Activated CD8-positive, alpha-beta T cell treated with anti-CD3 and anti-CD28 coated beads, Interleukin-2, amount 10 ng/mL, durations not matched to agents 7 days and 5 days (primary cell): ENCODE results near the gene NFE2L1. TPM values are rescaled to one million over a fixed set of nuclear protein-coding genes. Genes with fewer than 3 reads are reported as not detected.

Source experiments
- ATAC-seq: fragments of 150-1000 bp; cut with Tn5 transposase; one replicate; pipeline ENCODE4 v1.10.0; 2021; ENCODE audit warnings: moderate library complexity
- CTCF ChIA-PET: fragments of 350-600 bp; sonication (Branson Sonifier 250); formaldehyde crosslinking; loops from one replicate; lab custom pipeline; 2021; ENCODE audit warnings: antibody characterized with exemption; lab: Charles Lee
- POLR2A ChIA-PET: fragments of 350-600 bp; sonication (Branson Sonifier 250); formaldehyde crosslinking; loops from one replicate; lab custom pipeline; 2021; ENCODE audit warnings: antibody characterized with exemption; lab: Charles Lee
- DNase-seq: peaks from one replicate; pipeline ENCODE4 v3.0.0-alpha.2; 2020
- H3K27ac Mint-ChIP-seq: one replicate; pipeline ENCODE4 v1.8.0; 2021; ENCODE audit warnings: mild to moderate bottlenecking, mixed read lengths
- H3K27me3 Mint-ChIP-seq: one replicate; pipeline ENCODE4 v1.8.0; 2021; ENCODE audit warnings: low read depth, mixed read lengths
- H3K36me3 Mint-ChIP-seq: one replicate; pipeline ENCODE4 v1.8.0; 2021; ENCODE audit warnings: low read depth, mixed read lengths
- H3K4me1 Mint-ChIP-seq: one replicate; pipeline ENCODE4 v1.8.0; 2021; ENCODE audit warnings: low read depth, mixed read lengths
- H3K4me3 Mint-ChIP-seq: one replicate; pipeline ENCODE4 v1.8.0; 2021; ENCODE audit warnings: mild to moderate bottlenecking, mixed read lengths
- H3K9me3 Mint-ChIP-seq: one replicate; pipeline ENCODE4 v1.8.0; 2022; ENCODE audit warnings: mixed read lengths; ENCODE audit not compliant: insufficient read depth
- total RNA-seq, 2 experiments: library from RNA; stranded (reverse); gene quantifications; one replicate each; pipeline ENCODE4 v1.2.3, GENCODE V29; 2021

The NFE2L1 gene
- total RNA-seq, 2 experiments from 2014 or later = 44.1 to 50.7 TPM

- peaks cover 54% of the 10 kb centered on the region for H3K36me3 Mint-ChIP-seq
- ChIA-PET CTCF (interaction anchor here (5.2 to 10.9 kb wide), 2 partner anchors 24 to 26 kb away, joined by 44 to 113 read pairs; no protein-coding TSS in a partner anchor), POLR2A (no interaction called here)
- H3K9me3 Mint-ChIP-seq = no peaks in the 10 kb centered on the region
- peaks cover 72% of the 10 kb centered on the region for H3K4me1 Mint-ChIP-seq
- no peaks in the 10 kb centered on the region for H3K27me3 Mint-ChIP-seq
- ATAC-seq = no peak
- H3K4me3 Mint-ChIP-seq = no peak overlapping the region
- no peak for DNase-seq
- H3K27ac Mint-ChIP-seq = peak overlapping the region; percentile 70
Measured at GRCh38 chr17:48051283-48051682, 3.1 kb downstream of the NFE2L1 start.

GRCh38 chr17:48051706-48052486 lies 3.7 kb downstream of the NFE2L1 start:
- ATAC-seq = no peak
- peaks cover 57% of the 10 kb centered on the region for H3K36me3 Mint-ChIP-seq
- POLR2A ChIA-PET = no interaction called here

GRCh38 chr17:48052956-48053757 lies 5.0 kb downstream of the NFE2L1 start:
- ChIA-PET CTCF (interaction anchor here (0.9 to 1.8 kb wide), 4 partner anchors 17 to 104 kb away, joined by 3 to 11 read pairs (median 4); no protein-coding TSS in a partner anchor), POLR2A (no interaction called here)
- ATAC-seq = no peak
- Mint-ChIP-seq H3K27me3 (no peaks in the 10 kb centered on the region), H3K9me3 (no peaks in the 10 kb centered on the region), H3K36me3 (peaks cover 69% of the 10 kb centered on the region), H3K4me1 (peaks cover 68% of the 10 kb centered on the region), H3K27ac (peak overlapping the region; percentile 9), H3K4me3 (no peak overlapping the region)
- no peak for DNase-seq

More at GRCh38 chr17:48051706-48052486, 3.7 kb downstream of the NFE2L1 start:
- DNase-seq = no peak
- no peaks in the 10 kb centered on the region for H3K9me3 Mint-ChIP-seq
- peak overlapping the region; percentile 54 for H3K27ac Mint-ChIP-seq
- CTCF ChIA-PET = interaction anchor here (0.6 to 1.8 kb wide), 6 partner anchors 16 to 211 kb away, joined by 3 to 11 read pairs (median 3); partner anchors contain the start of gene SCRN2
- H3K4me3 Mint-ChIP-seq = no peak overlapping the region
- peaks cover 69% of the 10 kb centered on the region for H3K4me1 Mint-ChIP-seq
- no peaks in the 10 kb centered on the region for H3K27me3 Mint-ChIP-seq

DNA sequence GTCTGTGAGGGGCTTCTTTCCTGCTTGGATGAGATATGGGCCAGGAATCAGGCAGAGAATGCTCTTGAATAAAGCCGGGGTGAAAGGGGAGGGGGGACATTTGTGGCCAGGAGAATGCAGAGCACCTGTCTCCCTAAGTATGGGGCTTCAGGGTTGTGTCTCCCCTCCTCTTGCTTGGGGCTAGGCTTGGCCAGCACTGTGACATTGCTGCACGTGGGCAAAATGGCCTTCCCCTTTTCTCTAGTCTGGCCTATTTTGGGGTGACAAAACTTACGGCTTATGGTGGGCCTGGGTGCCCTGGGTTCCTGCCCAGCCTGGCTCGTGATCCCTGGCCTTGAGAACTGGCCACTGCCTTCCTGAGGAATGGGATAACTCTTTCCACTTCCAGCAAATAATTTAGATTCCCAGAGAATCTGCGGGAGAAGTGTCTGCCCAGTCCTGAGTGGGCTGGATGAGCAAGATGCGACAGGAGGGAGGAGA lies 5.6 kb downstream of the NFE2L1 start:
- H3K9me3 Mint-ChIP-seq = no peaks in the 10 kb centered on the region
- ChIA-PET CTCF (interaction anchor here (0.8 kb wide), 1 partner anchor 26 kb away, joined by 3 read pairs; no protein-coding TSS in a partner anchor), POLR2A (no interaction called here)
- no peaks in the 10 kb centered on the region for H3K27me3 Mint-ChIP-seq
- ATAC-seq = no peak
- H3K4me3 Mint-ChIP-seq = no peak overlapping the region
- H3K27ac Mint-ChIP-seq = peak overlapping the region; percentile 9
- H3K36me3 Mint-ChIP-seq = peaks cover 74% of the 10 kb centered on the region
- DNase-seq = no peak
- peaks cover 68% of the 10 kb centered on the region for H3K4me1 Mint-ChIP-seq

- H3K4me1 Mint-ChIP-seq = peaks cover 62% of the 10 kb centered on the region
- peaks cover 79% of the 10 kb centered on the region for H3K36me3 Mint-ChIP-seq
- ChIA-PET CTCF (interaction anchor here (0.8 to 2.7 kb wide), 5 partner anchors 12 to 28 kb away, joined by 3 to 15 read pairs (median 3); no protein-coding TSS in a partner anchor), POLR2A (no interaction called here)
- H3K27ac Mint-ChIP-seq = peak overlapping the region; percentile 74
- H3K9me3 Mint-ChIP-seq = no peaks in the 10 kb centered on the region
- no peak for DNase-seq
- H3K4me3 Mint-ChIP-seq = no peak overlapping the region
- ATAC-seq = no peak
- H3K27me3 Mint-ChIP-seq = no peaks in the 10 kb centered on the region
Measured at GRCh38 chr17:48054238-48055185, 6.4 kb downstream of the NFE2L1 start.

- CTCF ChIA-PET = interaction anchor here (1.1 to 2.7 kb wide), 6 partner anchors 11 to 30 kb away, joined by 3 to 15 read pairs (median 4); no protein-coding TSS in a partner anchor
- Mint-ChIP-seq H3K4me1 (peaks cover 50% of the 10 kb centered on the region), H3K4me3 (no peak overlapping the region), H3K27me3 (no peaks in the 10 kb centered on the region), H3K9me3 (no peaks in the 10 kb centered on the region), H3K36me3 (peaks cover 81% of the 10 kb centered on the region), H3K27ac (peak overlapping the region; percentile 74)
- DNase-seq (no peak), ATAC-seq (no peak)
- POLR2A ChIA-PET = interaction anchor here (1.2 kb wide), 1 partner anchor 8 kb away, joined by 5 read pairs; no protein-coding TSS in a partner anchor
Measured at GRCh38 chr17:48055531-48056245, 7.5 kb downstream of the NFE2L1 start.

DNA sequence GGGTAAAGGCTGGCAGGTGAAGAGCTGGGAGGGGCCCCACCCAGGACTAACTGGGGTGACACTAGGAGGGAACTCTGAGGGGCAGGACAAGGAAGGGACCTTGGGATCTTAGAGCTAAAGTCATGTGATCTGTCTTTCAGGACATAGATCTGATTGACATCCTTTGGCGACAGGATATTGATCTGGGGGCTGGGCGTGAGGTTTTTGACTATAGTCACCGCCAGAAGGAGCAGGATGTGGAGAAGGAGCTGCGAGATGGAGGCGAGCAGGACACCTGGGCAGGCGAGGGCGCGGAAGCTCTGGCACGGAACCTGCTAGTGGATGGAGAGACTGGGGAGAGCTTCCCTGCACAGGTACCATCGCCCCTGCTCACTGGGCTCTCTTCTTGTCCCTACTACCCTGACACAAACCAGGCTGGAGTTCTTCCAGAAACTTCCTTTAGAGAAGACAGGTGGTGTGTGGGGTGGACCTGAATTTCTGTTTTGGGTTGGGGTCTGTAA lies 8.1 kb downstream of the NFE2L1 start:
- POLR2A ChIA-PET = interaction anchor here (1.2 kb wide), 1 partner anchor 9 kb away, joined by 5 read pairs; no protein-coding TSS in a partner anchor
- Mint-ChIP-seq H3K9me3 (no peaks in the 10 kb centered on the region), H3K27me3 (no peaks in the 10 kb centered on the region), H3K36me3 (peaks cover 79% of the 10 kb centered on the region), H3K4me1 (peaks cover 44% of the 10 kb centered on the region), H3K27ac (peak overlapping the region; percentile 53), H3K4me3 (no peak overlapping the region)
- DNase-seq (no peak), ATAC-seq (no peak)
- CTCF ChIA-PET = interaction anchor here (1.1 to 3.1 kb wide), 4 partner anchors 12 to 30 kb away, joined by 4 to 15 read pairs (median 8); no protein-coding TSS in a partner anchor

DNA sequence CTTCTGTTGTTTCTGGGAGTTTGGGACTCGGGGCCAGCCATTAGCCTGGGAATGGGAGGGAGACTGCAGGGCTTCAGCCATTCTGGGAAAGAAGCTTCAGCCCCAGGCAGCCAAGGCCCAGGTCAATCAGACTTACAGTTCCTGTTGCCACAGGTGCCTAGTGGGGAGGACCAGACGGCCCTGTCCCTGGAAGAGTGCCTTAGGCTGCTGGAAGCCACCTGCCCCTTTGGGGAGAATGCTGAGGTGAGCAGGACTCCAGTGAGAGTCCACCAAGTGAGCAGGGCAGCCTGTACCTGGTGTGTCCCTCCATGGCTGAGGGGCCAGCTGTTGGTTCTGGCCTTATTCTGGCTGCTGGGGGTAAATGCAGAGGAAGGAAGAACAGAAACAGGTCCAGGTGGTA lies 8.7 kb downstream of the NFE2L1 start:
- DNase-seq = no peak
- ChIA-PET CTCF (interaction anchor here (1.1 to 3.1 kb wide), 3 partner anchors 12 to 31 kb away, joined by 4 to 15 read pairs (median 9); no protein-coding TSS in a partner anchor), POLR2A (interaction anchor here (1.0 to 1.2 kb wide), 2 partner anchors 10 kb away, joined by 4 to 5 read pairs; no protein-coding TSS in a partner anchor)
- peaks cover 79% of the 10 kb centered on the region for H3K36me3 Mint-ChIP-seq
- peaks cover 38% of the 10 kb centered on the region for H3K4me1 Mint-ChIP-seq
- ATAC-seq = no peak
- no peaks in the 10 kb centered on the region for H3K9me3 Mint-ChIP-seq
- H3K27me3 Mint-ChIP-seq = no peaks in the 10 kb centered on the region
- H3K4me3 Mint-ChIP-seq = no peak overlapping the region
- peak overlapping the region; percentile 53 for H3K27ac Mint-ChIP-seq

DNA sequence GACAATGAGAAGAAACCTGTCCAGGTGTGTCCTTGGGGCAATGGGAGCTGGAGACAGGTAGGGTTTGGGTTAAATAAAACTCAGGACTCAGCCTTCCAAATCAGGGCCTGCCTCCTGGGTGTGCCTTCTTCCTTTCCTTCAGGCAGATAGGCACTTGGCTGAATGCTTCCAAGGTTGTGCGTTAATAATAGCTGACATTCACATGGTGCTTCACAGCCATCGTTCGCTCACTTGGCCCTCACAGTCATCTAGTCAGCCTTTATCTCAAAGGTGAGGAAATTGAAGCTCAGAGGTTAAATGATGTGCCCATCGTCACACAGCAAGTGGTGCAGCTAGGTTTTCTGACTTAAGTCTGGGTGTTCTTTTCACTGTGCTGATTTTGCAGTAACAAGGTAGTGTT lies 9.5 kb downstream of the NFE2L1 start:
- Mint-ChIP-seq H3K27ac (no peak overlapping the region), H3K9me3 (no peaks in the 10 kb centered on the region), H3K4me3 (no peak overlapping the region), H3K36me3 (peaks cover 81% of the 10 kb centered on the region), H3K4me1 (peaks cover 32% of the 10 kb centered on the region), H3K27me3 (no peaks in the 10 kb centered on the region)
- ATAC-seq = no peak
- CTCF ChIA-PET = interaction anchor here (0.9 to 3.1 kb wide), 6 partner anchors 10 to 40 kb away, joined by 3 to 9 read pairs (median 5); no protein-coding TSS in a partner anchor
- no peak for DNase-seq
- POLR2A ChIA-PET = interaction anchor here (1.0 to 1.3 kb wide), 3 partner anchors 9 to 11 kb away, joined by 3 to 4 read pairs (median 4); no protein-coding TSS in a partner anchor
